Measurements from ENCODE around the gene KRT71.

Gene KRT71

GRCh38 chr12:52497975-52498374, 55.0 kb downstream of the KRT71 start:
- no peak for DNase-seq (ENCODE audit: low read depth in 3 of 3, low spot score in 1 of 3)

GRCh38 chr12:52496590-52497071, 56.3 kb downstream of the KRT71 start:
- DNase-seq (ENCODE audit: low read depth in 3 of 3, low spot score in 1 of 3), result no peak

- DNase-seq (ENCODE audit: low read depth in 3 of 3, low spot score in 1 of 3), result no peak
Observed at GRCh38 chr12:52496054-52496453, 56.9 kb downstream of the KRT71 start.

GRCh38 chr12:52495389-52495788, 57.6 kb downstream of the KRT71 start:
- DNase-seq (ENCODE audit: low read depth in 3 of 3, low spot score in 1 of 3), result no peak

GRCh38 chr12:52494518-52494917, 58.4 kb downstream of the KRT71 start:
- no peak for DNase-seq (ENCODE audit: low read depth in 3 of 3, low spot score in 1 of 3)

GRCh38 chr12:52494100-52494499, 58.8 kb downstream of the KRT71 start:
- no peak for DNase-seq (ENCODE audit: low read depth in 3 of 3, low spot score in 1 of 3)

Data from stimulated activated CD4-positive, alpha-beta T cell treated with anti-CD3 and anti-CD28 coated beads, TNF-alpha, amount 100 ng/mL, for 1 hour (primary cell).